Measurements from ENCODE around the gene TMPRSS4.
A peak's percentile ranks its signal among the peaks of the same experiment; 100 is the strongest.

Gene TMPRSS4

GRCh38 chr11:118090545-118091162 is 13.8 kb downstream of the TMPRSS4 start:
- H2BK15ac ChIP-seq (ENCODE audit: low read length) = no peak overlapping the region
- no peak overlapping the region for H3K14ac ChIP-seq (ENCODE audit: low read length)
- no peak overlapping the region for H2AFZ ChIP-seq (ENCODE audit: low read length)
- no peaks in the 10 kb centered on the region for H3K79me1 ChIP-seq (ENCODE audit: low read depth, low read length)
- no peaks in the 10 kb centered on the region for H3K36me3 ChIP-seq (replicated peaks in 1 of 2; ENCODE audit: control insufficient read depth in 2 of 2, insufficient read depth in 2 of 2, low read length in 2 of 2)
- no peak overlapping the region for H2AK5ac ChIP-seq (ENCODE audit: low read depth, low read length)
- H3K27ac ChIP-seq (replicated peaks; ENCODE audit: low read length) = no peak overlapping the region
- no peak overlapping the region for H3K4me3 ChIP-seq (ENCODE audit: low read length in 2 of 2)
- H4K91ac ChIP-seq (ENCODE audit: low read depth, low read length, poor library complexity) = no peak overlapping the region
- H3K4me1 ChIP-seq (ENCODE audit: control insufficient read depth in 2 of 2, insufficient read depth in 1 of 2, low read depth in 1 of 2, low read length in 2 of 2) = peaks cover 2 to 12% of the 10 kb centered on the region in 2 donors
- peaks cover 7 to 8% of the 10 kb centered on the region in 2 donors for H3K9me3 ChIP-seq (replicated peaks in 1 of 2; ENCODE audit: control insufficient read depth in 2 of 2, insufficient read depth in 1 of 2, low read depth in 1 of 2, low read length in 2 of 2)
- no peak overlapping the region for H3K4ac ChIP-seq (ENCODE audit: low read length)
- H3K18ac ChIP-seq (ENCODE audit: low read length) = no peak overlapping the region
- H3K9ac ChIP-seq (ENCODE audit: low read depth, low read length, poor library complexity) = no peak overlapping the region
- no peak overlapping the region for H4K8ac ChIP-seq (ENCODE audit: low read depth, low read length)
- no CpG with 5 or more reads among the region's 7 CpGs for WGBS, 2 donors (ENCODE audit: extremely low coverage in 2 of 2, insufficient read length in 2 of 2, insufficient replicate concordance in 1 of 2)
- H2BK12ac ChIP-seq (ENCODE audit: low read length) = no peak overlapping the region
- no peak overlapping the region for H2BK5ac ChIP-seq (ENCODE audit: low read length)
- no peak overlapping the region for H2BK120ac ChIP-seq (ENCODE audit: low read depth, low read length)
- DNase-seq (ENCODE audit: low spot score) = no peak
- no peak overlapping the region for H3K23ac ChIP-seq (ENCODE audit: low read depth, low read length, poor library complexity)
- H3K27me3 ChIP-seq (ENCODE audit: control insufficient read depth in 3 of 3, insufficient read depth in 3 of 3, low read depth in 1 of 3, low read length in 3 of 3) = peaks cover 0 to 10% (median 0%) of the 10 kb centered on the region in 3 experiments
- no peak overlapping the region for H3K4me2 ChIP-seq (ENCODE audit: insufficient read depth, low read length, poor library complexity, severe bottlenecking)

- H3K36me3 ChIP-seq (replicated peaks in 1 of 2; ENCODE audit: control insufficient read depth in 2 of 2, insufficient read depth in 2 of 2, low read length in 2 of 2) = no peaks in the 10 kb centered on the region
- H2AK5ac ChIP-seq (ENCODE audit: low read depth, low read length) = no peak overlapping the region
- H3K18ac ChIP-seq (ENCODE audit: low read length) = no peak overlapping the region
- peaks cover 0 to 10% (median 0%) of the 10 kb centered on the region in 3 experiments for H3K27me3 ChIP-seq (ENCODE audit: control insufficient read depth in 3 of 3, insufficient read depth in 3 of 3, low read depth in 1 of 3, low read length in 3 of 3)
- no peak overlapping the region for H3K4me2 ChIP-seq (ENCODE audit: insufficient read depth, low read length, poor library complexity, severe bottlenecking)
- H2BK120ac ChIP-seq (ENCODE audit: low read depth, low read length) = no peak overlapping the region
- no peak overlapping the region for H3K4me3 ChIP-seq (ENCODE audit: low read length in 2 of 2)
- no peak overlapping the region for H3K14ac ChIP-seq (ENCODE audit: low read length)
- H2BK5ac ChIP-seq (ENCODE audit: low read length) = no peak overlapping the region
- no peak overlapping the region for H3K9ac ChIP-seq (ENCODE audit: low read depth, low read length, poor library complexity)
- no CpG with 5 or more reads among the region's 6 CpGs for WGBS, 2 donors (ENCODE audit: extremely low coverage in 2 of 2, insufficient read length in 2 of 2, insufficient replicate concordance in 1 of 2)
- peaks cover 7 to 8% of the 10 kb centered on the region in 2 donors for H3K9me3 ChIP-seq (replicated peaks in 1 of 2; ENCODE audit: control insufficient read depth in 2 of 2, insufficient read depth in 1 of 2, low read depth in 1 of 2, low read length in 2 of 2)
- DNase-seq (ENCODE audit: low spot score) = no peak
- H3K23ac ChIP-seq (ENCODE audit: low read depth, low read length, poor library complexity) = no peak overlapping the region
- H4K91ac ChIP-seq (ENCODE audit: low read depth, low read length, poor library complexity) = no peak overlapping the region
- H3K79me1 ChIP-seq (ENCODE audit: low read depth, low read length) = no peaks in the 10 kb centered on the region
- no peak overlapping the region for H2BK15ac ChIP-seq (ENCODE audit: low read length)
- no peak overlapping the region for H3K4ac ChIP-seq (ENCODE audit: low read length)
- no peak overlapping the region for H2BK12ac ChIP-seq (ENCODE audit: low read length)
- no peak overlapping the region for H2AFZ ChIP-seq (ENCODE audit: low read length)
- H3K4me1 ChIP-seq (ENCODE audit: control insufficient read depth in 2 of 2, insufficient read depth in 1 of 2, low read depth in 1 of 2, low read length in 2 of 2) = peaks cover 2 to 8% of the 10 kb centered on the region in 2 donors
- H4K8ac ChIP-seq (ENCODE audit: low read depth, low read length) = no peak overlapping the region
- no peak overlapping the region for H3K27ac ChIP-seq (replicated peaks; ENCODE audit: low read length)
Observed at GRCh38 chr11:118091690-118092089, 14.8 kb downstream of the TMPRSS4 start.

- no peak overlapping the region for H2AFZ ChIP-seq (ENCODE audit: low read length)
- no peak overlapping the region for H3K4me3 ChIP-seq (ENCODE audit: low read length in 2 of 2)
- no peak overlapping the region for H3K14ac ChIP-seq (ENCODE audit: low read length)
- H3K27ac ChIP-seq (replicated peaks; ENCODE audit: low read length) = no peak overlapping the region
- H3K9ac ChIP-seq (ENCODE audit: low read depth, low read length, poor library complexity) = no peak overlapping the region
- H3K23ac ChIP-seq (ENCODE audit: low read depth, low read length, poor library complexity) = no peak overlapping the region
- H3K18ac ChIP-seq (ENCODE audit: low read length) = no peak overlapping the region
- DNase-seq (ENCODE audit: low spot score) = peak; percentile 9
- H2BK12ac ChIP-seq (ENCODE audit: low read length) = no peak overlapping the region
- H2AK5ac ChIP-seq (ENCODE audit: low read depth, low read length) = no peak overlapping the region
- H2BK15ac ChIP-seq (ENCODE audit: low read length) = no peak overlapping the region
- H3K36me3 ChIP-seq (replicated peaks in 1 of 2; ENCODE audit: control insufficient read depth in 2 of 2, insufficient read depth in 2 of 2, low read length in 2 of 2) = no peaks in the 10 kb centered on the region
- peaks cover 2 to 8% of the 10 kb centered on the region in 2 donors for H3K4me1 ChIP-seq (ENCODE audit: control insufficient read depth in 2 of 2, insufficient read depth in 1 of 2, low read depth in 1 of 2, low read length in 2 of 2)
- H3K4ac ChIP-seq (ENCODE audit: low read length) = no peak overlapping the region
- H4K8ac ChIP-seq (ENCODE audit: low read depth, low read length) = no peak overlapping the region
- WGBS, 2 donors (ENCODE audit: extremely low coverage in 2 of 2, insufficient read length in 2 of 2, insufficient replicate concordance in 1 of 2) = no CpG with 5 or more reads among the region's 8 CpGs
- H3K79me1 ChIP-seq (ENCODE audit: low read depth, low read length) = no peaks in the 10 kb centered on the region
- no peak overlapping the region for H3K4me2 ChIP-seq (ENCODE audit: insufficient read depth, low read length, poor library complexity, severe bottlenecking)
- no peak overlapping the region for H4K91ac ChIP-seq (ENCODE audit: low read depth, low read length, poor library complexity)
- peaks cover 0 to 1% of the 10 kb centered on the region in 2 donors for H3K9me3 ChIP-seq (replicated peaks in 1 of 2; ENCODE audit: control insufficient read depth in 2 of 2, insufficient read depth in 1 of 2, low read depth in 1 of 2, low read length in 2 of 2)
- H3K27me3 ChIP-seq (ENCODE audit: control insufficient read depth in 3 of 3, insufficient read depth in 3 of 3, low read depth in 1 of 3, low read length in 3 of 3) = peaks cover 0 to 7% (median 0%) of the 10 kb centered on the region in 3 experiments
- H2BK5ac ChIP-seq (ENCODE audit: low read length) = no peak overlapping the region
- no peak overlapping the region for H2BK120ac ChIP-seq (ENCODE audit: low read depth, low read length)
Observed at GRCh38 chr11:118092907-118093571, 16.2 kb downstream of the TMPRSS4 start.

- H4K91ac ChIP-seq (ENCODE audit: low read depth, low read length, poor library complexity) = no peak overlapping the region
- H3K79me1 ChIP-seq (ENCODE audit: low read depth, low read length) = no peaks in the 10 kb centered on the region
- peaks cover 2 to 18% of the 10 kb centered on the region in 2 donors for H3K4me1 ChIP-seq (ENCODE audit: control insufficient read depth in 2 of 2, insufficient read depth in 1 of 2, low read depth in 1 of 2, low read length in 2 of 2)
- H2AFZ ChIP-seq (ENCODE audit: low read length) = no peak overlapping the region
- no CpG with 5 or more reads among the region's 4 CpGs for WGBS, 2 donors (ENCODE audit: extremely low coverage in 2 of 2, insufficient read length in 2 of 2, insufficient replicate concordance in 1 of 2)
- no peak overlapping the region for H3K27ac ChIP-seq (replicated peaks; ENCODE audit: low read length)
- no peak overlapping the region for H3K4me2 ChIP-seq (ENCODE audit: insufficient read depth, low read length, poor library complexity, severe bottlenecking)
- H3K23ac ChIP-seq (ENCODE audit: low read depth, low read length, poor library complexity) = no peak overlapping the region
- no peak overlapping the region for H4K8ac ChIP-seq (ENCODE audit: low read depth, low read length)
- no peak overlapping the region for H2BK5ac ChIP-seq (ENCODE audit: low read length)
- no peak overlapping the region for H2AK5ac ChIP-seq (ENCODE audit: low read depth, low read length)
- H3K36me3 ChIP-seq (replicated peaks in 1 of 2; ENCODE audit: control insufficient read depth in 2 of 2, insufficient read depth in 2 of 2, low read length in 2 of 2) = no peaks in the 10 kb centered on the region
- H3K4ac ChIP-seq (ENCODE audit: low read length) = no peak overlapping the region
- no peak overlapping the region for H2BK120ac ChIP-seq (ENCODE audit: low read depth, low read length)
- no peak overlapping the region for H3K14ac ChIP-seq (ENCODE audit: low read length)
- H2BK12ac ChIP-seq (ENCODE audit: low read length) = no peak overlapping the region
- no peak overlapping the region for H3K9ac ChIP-seq (ENCODE audit: low read depth, low read length, poor library complexity)
- H3K9me3 ChIP-seq (replicated peaks in 1 of 2; ENCODE audit: control insufficient read depth in 2 of 2, insufficient read depth in 1 of 2, low read depth in 1 of 2, low read length in 2 of 2) = no peaks in the 10 kb centered on the region
- no peak for DNase-seq (ENCODE audit: low spot score)
- H3K4me3 ChIP-seq (ENCODE audit: low read length in 2 of 2) = no peak overlapping the region
- no peak overlapping the region for H2BK15ac ChIP-seq (ENCODE audit: low read length)
- peaks cover 0 to 23% (median 0%) of the 10 kb centered on the region in 3 experiments for H3K27me3 ChIP-seq (ENCODE audit: control insufficient read depth in 3 of 3, insufficient read depth in 3 of 3, low read depth in 1 of 3, low read length in 3 of 3)
- H3K18ac ChIP-seq (ENCODE audit: low read length) = no peak overlapping the region
Observed at GRCh38 chr11:118095493-118095892, 18.6 kb downstream of the TMPRSS4 start.
